Fibroblast of pulmonary artery (primary cell): ENCODE results near the gene FAM167B.

Source experiments
- DNase-seq: peaks from one replicate; pipeline ENCODE4 v3.0.0-alpha.2; 2010; ENCODE audit warnings: low read depth
- H3K4me3 ChIP-seq: replicated peaks from 2 replicates; pipeline ENCODE4 v1.5.1; 2011; ENCODE audit warnings: low read depth, mild to moderate bottlenecking, control low read depth, low read length, moderate library complexity
- TF ChIP-seq, protein P1 (sequence below): IDR thresholded peaks from 2 replicates; pipeline ENCODE4 v1.5.1; 2011; ENCODE audit warnings: mild to moderate bottlenecking, control low read depth, low read length, inconsistent platforms; ENCODE audit errors: missing control alignments

Gene FAM167B

DNA sequence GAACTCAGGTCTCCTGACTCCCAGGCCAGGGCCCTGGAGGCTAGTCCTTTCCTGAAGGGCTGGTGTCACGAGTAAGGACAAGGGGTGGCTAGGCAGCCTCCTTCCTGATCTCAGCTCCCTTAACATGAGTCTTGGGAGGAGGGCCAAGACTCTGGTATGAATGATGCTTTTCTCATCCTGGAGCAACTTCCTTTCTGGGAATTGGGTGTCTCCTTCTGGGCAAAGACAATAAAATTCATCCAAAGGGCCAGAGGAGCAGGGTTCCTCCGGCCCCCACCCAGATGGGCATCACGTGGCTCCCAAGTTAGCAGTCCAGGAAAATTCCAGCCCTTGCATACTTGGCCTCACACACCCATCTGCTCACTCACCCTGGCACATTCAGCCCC lies at the start of gene FAM167B:
Gene FAM167B (plus strand): TSS at position 335 of the 386 bp plus-strand sequence. CDS start 200 bp downstream, outside the sequence.
- TF ChIP-seq, protein P1, sequence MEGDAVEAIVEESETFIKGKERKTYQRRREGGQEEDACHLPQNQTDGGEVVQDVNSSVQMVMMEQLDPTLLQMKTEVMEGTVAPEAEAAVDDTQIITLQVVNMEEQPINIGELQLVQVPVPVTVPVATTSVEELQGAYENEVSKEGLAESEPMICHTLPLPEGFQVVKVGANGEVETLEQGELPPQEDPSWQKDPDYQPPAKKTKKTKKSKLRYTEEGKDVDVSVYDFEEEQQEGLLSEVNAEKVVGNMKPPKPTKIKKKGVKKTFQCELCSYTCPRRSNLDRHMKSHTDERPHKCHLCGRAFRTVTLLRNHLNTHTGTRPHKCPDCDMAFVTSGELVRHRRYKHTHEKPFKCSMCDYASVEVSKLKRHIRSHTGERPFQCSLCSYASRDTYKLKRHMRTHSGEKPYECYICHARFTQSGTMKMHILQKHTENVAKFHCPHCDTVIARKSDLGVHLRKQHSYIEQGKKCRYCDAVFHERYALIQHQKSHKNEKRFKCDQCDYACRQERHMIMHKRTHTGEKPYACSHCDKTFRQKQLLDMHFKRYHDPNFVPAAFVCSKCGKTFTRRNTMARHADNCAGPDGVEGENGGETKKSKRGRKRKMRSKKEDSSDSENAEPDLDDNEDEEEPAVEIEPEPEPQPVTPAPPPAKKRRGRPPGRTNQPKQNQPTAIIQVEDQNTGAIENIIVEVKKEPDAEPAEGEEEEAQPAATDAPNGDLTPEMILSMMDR, result no peak
- H3K4me3 ChIP-seq, result no peak within 1 kb of the TSS
- DNase-seq, result peak; percentile 91

DNA sequence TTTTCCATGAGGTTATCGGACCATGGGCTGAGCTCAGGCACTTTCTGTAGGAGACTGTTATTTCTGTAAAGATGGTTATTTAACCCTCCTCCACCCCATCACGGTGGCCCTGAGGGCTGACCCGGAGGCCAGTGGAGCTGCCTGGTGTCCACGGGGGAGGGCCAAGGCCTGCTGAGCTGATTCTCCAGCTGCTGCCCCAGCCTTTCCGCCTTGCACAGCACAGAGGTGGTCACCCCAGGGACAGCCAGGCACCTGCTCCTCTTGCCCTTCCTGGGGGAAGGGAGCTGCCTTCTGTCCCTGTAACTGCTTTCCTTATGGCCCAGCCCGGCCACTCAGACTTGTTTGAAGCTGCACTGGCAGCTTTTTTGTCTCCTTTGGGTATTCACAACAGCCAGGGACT lies 49.2 kb upstream of the FAM167B start:
- TF ChIP-seq, protein P1, result no peak
- DNase-seq, result no peak
- no peak overlapping the region for H3K4me3 ChIP-seq

DNA sequence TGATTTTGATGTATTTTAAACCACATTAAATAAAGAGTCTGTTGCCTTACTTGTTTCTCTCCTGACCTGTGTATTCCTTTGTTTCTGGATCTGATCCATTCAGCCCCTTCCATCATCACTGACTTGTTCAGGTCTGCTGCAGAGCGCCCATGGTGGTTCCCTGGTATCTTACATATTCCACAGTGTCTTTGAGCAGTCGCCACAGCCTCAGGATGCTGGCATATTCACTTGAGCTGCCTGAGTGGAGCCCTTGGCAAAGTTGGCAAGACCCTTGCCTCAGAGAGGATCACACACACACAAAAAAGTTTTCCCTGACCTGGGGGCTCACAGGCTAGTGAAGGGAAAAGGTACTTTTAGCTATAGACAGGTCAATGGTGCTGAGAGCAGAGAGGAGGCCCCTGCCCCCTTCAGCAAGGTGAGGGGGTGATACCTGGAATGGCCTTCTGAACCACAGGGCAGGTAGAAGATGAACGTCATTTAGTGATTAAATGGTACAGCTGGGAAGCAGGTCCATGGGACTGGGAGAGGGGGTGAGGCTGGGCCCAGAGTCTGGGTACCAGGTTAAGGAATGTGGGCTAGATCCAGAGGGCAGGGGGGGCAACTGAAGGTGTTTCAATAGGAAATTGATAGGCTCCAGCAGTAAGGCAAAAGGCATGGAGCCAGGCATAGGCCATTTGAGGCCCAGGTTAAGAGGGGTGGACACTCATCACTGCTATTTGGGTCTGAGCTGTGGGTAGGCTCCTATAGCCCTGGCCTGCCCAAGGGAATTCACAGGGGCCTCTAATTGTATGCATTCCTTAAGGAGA lies 48.6 kb upstream of the FAM167B start:
- no peak for DNase-seq
- TF ChIP-seq, protein P1, result no peak
- H3K4me3 ChIP-seq, result no peak overlapping the region

DNA sequence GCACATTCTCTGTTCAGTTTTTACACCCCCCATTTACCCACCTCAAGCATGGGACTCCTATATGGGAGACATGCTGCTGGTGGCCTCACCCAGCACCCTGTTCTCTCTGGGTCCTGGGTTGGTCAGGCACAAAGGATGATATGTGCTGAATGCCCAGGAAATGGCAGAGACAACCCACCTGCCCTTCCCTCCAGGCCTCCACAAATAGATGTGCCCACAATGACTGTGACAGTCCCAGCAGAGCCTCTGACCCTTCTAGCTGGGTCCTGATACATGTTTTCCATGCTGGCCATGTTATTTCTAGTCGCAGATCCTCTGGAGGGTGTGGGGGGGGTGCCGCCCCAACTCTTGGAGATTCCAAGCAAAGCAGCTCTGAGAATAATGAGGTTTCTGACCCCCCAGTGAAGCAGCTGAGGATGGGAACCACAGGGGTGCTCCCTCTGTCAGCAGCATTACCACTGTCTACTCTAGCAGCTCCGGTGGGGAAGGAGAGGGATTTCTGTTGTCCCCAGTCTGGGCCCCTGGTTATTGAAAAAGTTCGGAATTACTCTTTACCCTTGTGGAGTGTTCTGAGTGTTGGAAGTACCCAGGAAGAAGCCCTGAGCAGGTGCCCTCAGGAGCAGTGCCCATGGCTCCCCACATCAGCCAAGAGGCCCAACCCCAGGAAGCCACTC lies 47.8 kb upstream of the FAM167B start:
- H3K4me3 ChIP-seq, result no peak overlapping the region
- TF ChIP-seq, protein P1, result no peak
- DNase-seq, result no peak

DNA sequence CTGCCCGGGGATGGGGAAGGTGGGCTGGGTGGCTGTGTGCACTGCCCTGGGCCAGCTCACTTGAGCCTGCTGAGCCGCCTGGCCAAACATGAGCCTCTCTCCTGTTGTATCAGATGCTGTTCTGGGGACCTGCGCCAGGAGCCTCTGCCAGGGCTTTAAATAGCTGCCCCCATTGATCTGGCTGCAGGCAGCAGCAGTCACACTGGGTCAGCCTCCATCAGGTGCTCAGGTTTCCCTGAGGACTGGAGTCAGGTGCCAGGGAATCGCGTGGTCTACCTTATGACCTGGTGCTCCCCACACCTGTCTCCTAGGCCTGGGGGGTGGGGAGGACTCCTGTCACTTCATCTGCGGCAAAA lies 47.3 kb upstream of the FAM167B start:
- H3K4me3 ChIP-seq, result no peak overlapping the region
- DNase-seq, result no peak
- TF ChIP-seq, protein P1, result no peak

DNA sequence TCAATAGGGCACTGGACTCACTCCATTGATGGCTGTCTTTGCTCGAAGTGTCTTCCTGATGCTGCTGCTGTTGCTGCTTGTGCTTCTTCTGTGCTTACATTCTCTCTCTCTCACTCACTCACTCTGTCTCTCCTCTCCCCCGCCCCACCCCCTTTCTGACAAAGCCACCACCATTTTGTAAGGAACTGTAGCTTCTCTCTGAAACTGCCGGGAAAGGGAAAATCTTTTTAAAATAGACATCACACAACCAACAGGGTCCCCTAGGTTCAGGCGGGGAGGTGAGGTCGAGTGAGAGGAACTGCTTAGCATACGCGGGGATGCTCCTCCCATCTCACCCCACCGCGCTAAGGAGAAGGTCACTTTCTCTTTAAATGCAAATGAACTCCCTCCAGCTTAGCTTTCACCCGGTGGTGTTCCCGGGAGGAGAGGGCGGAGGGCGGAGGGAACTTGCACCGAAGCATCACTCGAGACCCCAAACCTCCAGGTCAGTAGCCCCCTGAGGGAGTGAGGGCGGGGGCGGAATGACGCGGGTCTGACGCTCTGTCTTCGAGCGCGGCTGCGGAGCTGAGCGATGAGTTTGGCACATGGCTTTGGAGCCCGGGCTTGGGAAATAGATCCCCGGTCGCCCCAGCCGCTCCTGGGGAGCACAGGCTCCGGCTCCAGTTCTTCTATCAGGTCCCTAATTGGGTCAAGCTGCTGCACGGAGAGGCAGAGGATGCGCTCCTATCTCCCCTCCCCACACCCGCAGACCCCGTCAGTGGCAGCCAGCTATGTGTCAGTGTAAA lies 46.6 kb upstream of the FAM167B start, which contains the start of gene CCDC28B:
Gene CCDC28B (plus strand): TSS at position 370 of the 785 bp plus-strand sequence. CDS start 1,341 bp downstream, outside the sequence.
- peak within 1 kb of the TSS; percentile 62 for H3K4me3 ChIP-seq
- DNase-seq, result peak; percentile 63
- TF ChIP-seq, protein P1, result no peak
